HL-60 (cell line): ENCODE results near the gene WEE2.

Source experiments
- CTCF ChIP-seq: IDR thresholded peaks from one replicate; pipeline ENCODE4 v1.5.1; 2011; ENCODE audit warnings: low read length, control low read depth, inconsistent platforms; ENCODE audit not compliant: insufficient read depth
- POLR2AphosphoS5 ChIP-seq: IDR thresholded peaks from 2 replicates; pipeline ENCODE4 v1.6.1; 2012; ENCODE audit warnings: low read depth
- REST ChIP-seq: IDR thresholded peaks from 2 replicates; pipeline ENCODE4 v1.6.1; 2012; ENCODE audit warnings: low read depth; ENCODE audit not compliant: insufficient replicate concordance

- peak; percentile 12 for TF ChIP-seq CTCF
- TF ChIP-seq REST = no peak
- TF ChIP-seq POLR2AphosphoS5 = no peak
Measured at GRCh38 chr7:141754939-141755338, 46.8 kb downstream of the WEE2 start.
